RPMI8226 (cell line): ENCODE data around the gene DNER.
"Not testable (repeated sequence)": the region's sequence is repeated elsewhere in the genome, so short reads cannot be mapped to it uniquely, and the experiment has no call there.

ENCODE experiments used
- DNase-seq: peaks from one replicate; pipeline ENCODE4 v3.0.0-alpha.2; 2015

DNER gene

GRCh38 chr2:229553091-229553490 lies 161.3 kb downstream of the DNER start:
- DNase-seq: no peak

- DNase-seq: no peak
Observed at GRCh38 chr2:229543176-229543873, 171.0 kb downstream of the DNER start.

- DNase-seq: no peak
Observed at GRCh38 chr2:229539628-229540027, 174.7 kb downstream of the DNER start.

GRCh38 chr2:229531594-229531993 lies 182.8 kb downstream of the DNER start:
- no peak for DNase-seq

GRCh38 chr2:229530434-229530833 lies 183.9 kb downstream of the DNER start:
- no peak for DNase-seq

- DNase-seq: no peak
Observed at GRCh38 chr2:229528846-229529245, 185.5 kb downstream of the DNER start.

GRCh38 chr2:229526951-229527350 lies 187.4 kb downstream of the DNER start:
- DNase-seq: no peak

GRCh38 chr2:229524799-229525198 lies 189.6 kb downstream of the DNER start:
- DNase-seq: no peak

- DNase-seq: no peak
Observed at GRCh38 chr2:229523663-229524062, 190.7 kb downstream of the DNER start.

- DNase-seq: no peak
Observed at GRCh38 chr2:229521576-229521975, 192.8 kb downstream of the DNER start.

GRCh38 chr2:229520691-229521096 lies 193.7 kb downstream of the DNER start:
- no peak for DNase-seq

GRCh38 chr2:229519655-229520430 lies 194.5 kb downstream of the DNER start:
- DNase-seq: no peak

- DNase-seq: no peak
Observed at GRCh38 chr2:229514273-229514895, 200.0 kb downstream of the DNER start.

GRCh38 chr2:229511524-229511923 lies 202.8 kb downstream of the DNER start:
- DNase-seq: no peak

GRCh38 chr2:229506699-229507098 lies 207.7 kb downstream of the DNER start:
- DNase-seq: not testable (repeated sequence)

GRCh38 chr2:229501051-229501794 lies 213.1 kb downstream of the DNER start:
- no peak for DNase-seq

- no peak for DNase-seq
Observed at GRCh38 chr2:229492034-229492433, 222.3 kb downstream of the DNER start.

- DNase-seq: no peak
Observed at GRCh38 chr2:229490167-229490566, 224.2 kb downstream of the DNER start.

GRCh38 chr2:229489016-229489415 lies 225.3 kb downstream of the DNER start:
- DNase-seq: peak; percentile 12

GRCh38 chr2:229488232-229488631 lies 226.1 kb downstream of the DNER start:
- DNase-seq: no peak

GRCh38 chr2:229486673-229487072 lies 227.7 kb downstream of the DNER start:
- DNase-seq: no peak

- no peak for DNase-seq
Observed at GRCh38 chr2:229485857-229486256, 228.5 kb downstream of the DNER start.

GRCh38 chr2:229477269-229477755 lies 237.0 kb downstream of the DNER start:
- DNase-seq: no peak
